GM04503 (cell line): ENCODE measurements around the gene ANKRD35.
"Not testable (repeated sequence)": the region's sequence is repeated elsewhere in the genome, so short reads cannot be mapped to it uniquely, and the experiment has no call there.

Experiments used
- DNase-seq: peaks from one replicate; pipeline ENCODE4 v3.0.0-alpha.2; 2012; ENCODE audit warnings: low read depth

ANKRD35 gene, protein sequence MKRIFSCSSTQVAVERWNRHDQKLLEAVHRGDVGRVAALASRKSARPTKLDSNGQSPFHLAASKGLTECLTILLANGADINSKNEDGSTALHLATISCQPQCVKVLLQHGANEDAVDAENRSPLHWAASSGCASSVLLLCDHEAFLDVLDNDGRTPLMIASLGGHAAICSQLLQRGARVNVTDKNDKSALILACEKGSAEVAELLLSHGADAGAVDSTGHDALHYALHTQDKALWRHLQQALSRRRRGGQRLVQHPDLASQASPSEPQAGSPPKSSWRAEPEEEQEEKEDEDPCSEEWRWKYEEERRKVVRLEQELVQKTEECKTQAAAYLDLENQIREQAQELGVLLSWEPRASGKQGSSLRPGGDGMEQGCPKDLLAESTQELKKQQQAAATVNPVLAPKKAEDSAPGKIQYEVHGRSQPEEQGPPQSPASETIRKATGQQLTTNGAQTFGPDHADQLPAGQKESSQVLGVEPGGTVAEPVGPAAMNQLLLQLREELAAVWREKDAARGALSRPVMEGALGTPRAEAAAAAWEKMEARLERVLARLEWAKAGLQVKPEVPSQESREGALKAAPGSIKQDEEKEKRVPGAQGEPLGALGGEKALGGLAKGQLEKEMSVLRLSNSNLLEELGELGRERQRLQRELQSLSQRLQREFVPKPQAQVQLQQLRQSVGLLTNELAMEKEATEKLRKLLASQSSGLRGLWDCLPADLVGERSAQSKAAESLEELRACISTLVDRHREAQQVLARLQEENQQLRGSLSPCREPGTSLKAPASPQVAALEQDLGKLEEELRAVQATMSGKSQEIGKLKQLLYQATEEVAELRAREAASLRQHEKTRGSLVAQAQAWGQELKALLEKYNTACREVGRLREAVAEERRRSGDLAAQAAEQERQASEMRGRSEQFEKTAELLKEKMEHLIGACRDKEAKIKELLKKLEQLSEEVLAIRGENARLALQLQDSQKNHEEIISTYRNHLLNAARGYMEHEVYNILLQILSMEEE

DNA sequence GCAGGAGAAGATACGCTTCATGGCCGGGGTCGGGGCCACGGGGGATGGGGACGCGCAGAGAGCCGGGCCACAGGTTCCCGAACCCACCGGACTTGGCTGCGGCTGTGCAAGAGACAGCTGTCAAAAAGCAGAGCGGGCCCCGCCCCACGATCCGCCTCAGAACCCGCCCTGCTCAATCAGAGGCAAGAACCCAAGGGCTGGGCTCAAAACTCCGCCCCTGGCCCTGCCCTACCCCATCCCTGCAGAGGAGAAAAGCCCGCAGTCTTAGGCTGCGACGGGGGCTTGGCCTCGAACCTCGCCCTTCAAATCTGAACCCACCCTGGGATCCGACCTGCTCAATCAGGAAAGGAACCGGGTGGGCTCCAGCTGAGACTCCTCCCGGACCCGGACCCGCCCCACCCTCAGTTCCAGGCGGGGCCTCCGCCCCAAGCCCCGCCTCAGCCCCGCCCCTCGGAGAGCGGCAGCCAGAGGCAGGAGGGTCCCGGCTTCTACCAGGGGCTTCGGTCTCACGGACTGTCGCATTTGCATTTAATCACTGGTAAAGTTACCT, at the start of gene ANKRD35:
Gene ANKRD35 (minus strand): TSS at position 129 of the 550 bp plus-strand sequence. CDS start 108 bp downstream, at position 21.
- DNase-seq, result no peak

DNA sequence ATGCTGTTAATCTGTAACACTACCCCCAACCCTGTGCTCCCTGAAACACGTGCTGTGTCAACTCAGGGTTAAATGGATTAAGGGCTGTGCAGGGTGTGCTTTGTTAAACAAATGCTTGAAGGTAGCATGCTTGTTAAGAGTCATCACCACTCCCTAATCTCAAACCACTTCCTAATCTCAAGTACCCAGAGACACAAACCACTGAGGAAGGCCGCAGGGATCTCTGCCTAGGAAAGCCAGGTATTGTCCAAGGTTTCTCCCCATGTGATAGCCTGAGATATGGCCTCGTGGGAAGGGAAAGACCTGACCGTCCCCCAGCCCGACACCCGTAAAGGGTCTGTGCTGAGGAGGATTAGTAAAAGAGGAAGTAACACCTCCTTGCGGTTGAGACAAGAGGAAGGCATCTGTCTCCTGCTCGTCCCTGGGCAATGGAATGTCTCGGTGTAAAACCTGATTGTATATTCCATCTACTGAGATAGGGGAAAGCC, 46.9 kb upstream of the ANKRD35 start:
- DNase-seq, result not testable (repeated sequence)

DNA sequence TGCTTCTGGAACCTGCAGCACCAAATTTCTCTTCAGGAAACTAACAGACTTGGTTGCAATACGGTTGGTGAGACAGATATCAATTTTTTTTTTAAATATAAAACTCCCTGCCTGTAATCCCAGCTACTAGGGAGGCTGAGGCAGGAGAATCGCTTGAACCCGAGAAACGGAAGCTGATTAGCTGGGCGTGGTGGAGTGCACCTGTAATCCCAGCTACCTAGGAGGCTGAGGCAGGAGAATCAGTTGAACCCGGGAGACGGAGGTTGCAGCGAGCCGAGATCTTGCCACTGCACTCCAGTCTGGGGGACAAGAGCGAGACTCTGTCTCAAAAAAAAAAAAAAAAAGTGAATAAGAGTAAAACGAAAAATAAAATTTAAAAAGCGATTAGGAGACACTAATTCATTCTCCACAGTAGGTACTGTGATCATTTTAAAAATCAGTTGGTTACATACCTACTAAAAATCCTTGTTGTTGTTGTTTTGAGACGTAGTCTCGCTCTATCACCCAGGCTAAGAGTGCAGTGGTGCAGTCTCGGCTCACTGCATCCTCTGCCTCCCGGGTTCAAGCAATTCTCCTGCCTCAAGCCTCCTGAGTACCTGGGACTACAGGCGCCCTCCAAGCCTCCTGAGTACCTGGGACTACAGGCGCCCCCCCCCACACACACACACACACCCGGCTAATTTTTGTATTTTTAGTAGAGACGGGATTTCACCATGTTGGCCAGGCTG, 42.4 kb upstream of the ANKRD35 start:
- no peak for DNase-seq

DNA sequence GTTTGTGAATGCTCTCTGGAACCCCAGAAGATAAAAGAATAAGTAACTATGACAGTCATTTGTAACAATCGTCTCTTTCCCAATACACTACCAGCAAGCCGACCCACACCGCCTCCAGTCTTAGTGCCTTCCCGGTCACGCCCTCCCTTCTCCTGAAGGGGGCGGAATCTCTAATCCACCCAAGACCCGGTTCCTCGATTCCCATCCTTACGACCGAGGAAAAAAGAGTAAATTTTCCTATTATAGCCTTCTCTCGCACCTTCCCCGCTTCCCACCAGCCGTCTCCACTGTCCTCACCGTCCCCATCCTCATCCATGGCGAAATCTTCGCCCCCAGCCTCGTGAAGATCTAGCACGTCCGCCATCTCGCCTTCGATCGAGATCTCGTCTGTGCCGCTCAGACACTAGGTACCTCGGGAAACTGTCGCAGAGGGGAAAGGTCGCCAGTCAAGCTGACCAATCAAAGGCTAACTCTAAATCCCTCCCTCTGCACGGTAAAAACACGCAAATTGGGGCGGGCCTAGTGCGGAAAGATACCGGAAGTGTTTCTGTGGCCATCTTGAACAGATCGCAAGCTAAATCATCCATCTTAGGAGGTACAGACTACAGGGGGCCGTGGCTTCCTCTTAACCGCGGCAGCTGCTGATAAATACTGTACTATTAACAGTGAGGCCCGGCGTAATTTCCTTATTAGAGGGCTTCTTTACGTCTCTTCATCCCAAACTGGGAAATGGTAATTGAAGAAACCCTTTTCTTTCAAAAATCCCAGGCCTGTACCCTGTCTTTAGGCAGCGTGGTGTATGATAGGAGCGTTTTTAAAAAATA, 41.6 kb upstream of the ANKRD35 start, which contains the start of gene RBM8A:
Gene RBM8A (minus strand): TSS at position 422 of the 824 bp plus-strand sequence. CDS start 58 bp downstream, at position 364.
- peak; percentile 95 for DNase-seq

DNA sequence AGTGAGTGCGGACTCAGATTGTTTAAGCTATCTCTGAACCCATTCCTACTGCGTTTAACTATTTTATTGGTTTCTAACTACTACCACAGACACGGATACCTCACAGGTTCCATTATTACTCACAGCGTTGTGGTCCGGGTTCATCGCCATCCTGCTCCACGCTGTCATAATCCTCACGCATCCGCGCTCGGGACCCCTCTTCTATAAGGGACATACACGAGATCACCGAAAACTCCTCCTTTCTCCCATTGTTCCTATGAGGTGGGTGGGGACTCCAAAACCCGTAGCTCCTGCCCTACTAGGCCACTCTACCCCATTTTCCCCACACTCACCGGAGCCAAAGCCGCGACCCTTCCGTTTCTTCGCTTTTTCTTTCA, 41.0 kb upstream of the ANKRD35 start:
- no peak for DNase-seq

DNA sequence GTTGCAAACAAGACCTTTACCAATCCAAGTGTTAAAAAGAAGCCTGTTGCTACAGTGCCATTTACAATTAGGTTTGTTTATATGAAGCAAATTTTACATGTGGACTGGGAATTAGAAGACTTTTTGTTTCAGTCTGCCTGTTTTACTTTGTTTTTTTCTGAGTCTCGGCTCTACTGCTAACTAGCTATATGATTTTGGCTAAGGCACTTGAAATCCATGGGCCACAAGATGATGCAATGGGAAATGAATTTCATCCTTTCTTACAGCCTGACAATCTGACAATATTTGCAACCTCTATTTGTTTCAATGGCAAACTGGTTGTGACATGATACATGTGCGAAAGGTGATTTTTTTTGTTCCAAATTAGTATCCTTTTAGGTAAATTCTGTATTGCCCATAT, 36.6 kb upstream of the ANKRD35 start:
- DNase-seq, result no peak

DNA sequence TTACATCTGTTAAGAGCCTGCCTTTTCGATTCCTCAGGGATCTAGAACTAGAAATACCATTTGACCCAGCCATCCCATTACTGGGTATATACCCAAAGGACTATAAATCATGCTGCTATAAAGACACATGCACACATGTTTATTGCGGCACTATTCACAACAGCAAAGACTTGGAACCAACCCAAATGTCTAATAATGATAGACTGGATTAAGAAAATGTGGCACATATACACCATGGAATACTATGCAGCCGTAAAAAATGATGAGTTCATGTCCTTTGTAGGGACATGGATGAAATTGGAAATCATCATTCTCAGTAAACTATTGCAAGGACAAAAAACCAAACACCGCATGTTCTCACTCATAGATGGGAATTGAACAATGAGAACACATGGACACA, 34.6 kb upstream of the ANKRD35 start:
- DNase-seq, result not testable (repeated sequence)

DNA sequence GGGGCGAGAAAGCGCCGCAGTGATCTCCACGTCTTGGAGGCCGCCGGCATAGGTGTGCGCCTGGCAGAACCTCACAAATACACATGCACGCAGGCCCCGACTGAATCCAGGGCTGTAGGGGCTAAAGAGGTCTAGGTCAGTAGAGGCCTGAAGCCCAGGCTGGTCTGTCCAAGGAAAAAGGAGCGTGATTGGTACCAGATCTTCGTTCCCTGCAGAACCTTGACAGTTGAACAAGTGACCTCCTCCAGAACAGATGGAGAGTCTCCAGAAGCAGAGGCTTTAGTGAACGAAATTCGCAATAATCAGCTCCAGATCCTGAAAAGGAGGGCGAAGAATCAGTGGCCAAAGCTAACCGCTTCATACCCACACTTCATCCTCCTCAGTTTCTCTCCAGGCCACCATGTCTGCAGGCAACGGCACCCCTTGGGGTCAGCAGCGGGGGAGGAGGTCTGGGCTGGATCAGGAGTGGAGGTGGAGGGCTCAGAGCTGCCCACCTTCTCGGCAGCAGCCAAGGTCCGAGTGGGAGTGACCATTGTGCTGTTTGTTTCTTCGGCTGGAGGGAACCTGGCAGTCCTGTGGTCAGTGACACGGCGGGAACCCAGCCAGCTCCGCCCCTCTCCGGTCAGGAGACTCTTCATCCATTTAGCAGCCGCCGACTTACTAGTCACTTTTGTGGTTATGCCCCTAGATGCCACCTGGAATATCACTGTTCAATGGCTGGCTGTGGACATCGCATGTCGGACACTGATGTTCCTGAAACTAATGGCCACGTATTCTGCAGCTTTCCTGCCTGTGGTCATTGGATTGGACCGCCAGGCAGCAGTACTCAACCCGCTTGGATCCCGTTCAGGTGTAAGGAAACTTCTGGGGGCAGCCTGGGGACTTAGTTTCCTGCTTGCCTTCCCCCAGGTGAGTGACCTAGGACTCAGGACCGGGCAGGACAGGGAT, 33.6 kb upstream of the ANKRD35 start:
- DNase-seq, result no peak

DNA sequence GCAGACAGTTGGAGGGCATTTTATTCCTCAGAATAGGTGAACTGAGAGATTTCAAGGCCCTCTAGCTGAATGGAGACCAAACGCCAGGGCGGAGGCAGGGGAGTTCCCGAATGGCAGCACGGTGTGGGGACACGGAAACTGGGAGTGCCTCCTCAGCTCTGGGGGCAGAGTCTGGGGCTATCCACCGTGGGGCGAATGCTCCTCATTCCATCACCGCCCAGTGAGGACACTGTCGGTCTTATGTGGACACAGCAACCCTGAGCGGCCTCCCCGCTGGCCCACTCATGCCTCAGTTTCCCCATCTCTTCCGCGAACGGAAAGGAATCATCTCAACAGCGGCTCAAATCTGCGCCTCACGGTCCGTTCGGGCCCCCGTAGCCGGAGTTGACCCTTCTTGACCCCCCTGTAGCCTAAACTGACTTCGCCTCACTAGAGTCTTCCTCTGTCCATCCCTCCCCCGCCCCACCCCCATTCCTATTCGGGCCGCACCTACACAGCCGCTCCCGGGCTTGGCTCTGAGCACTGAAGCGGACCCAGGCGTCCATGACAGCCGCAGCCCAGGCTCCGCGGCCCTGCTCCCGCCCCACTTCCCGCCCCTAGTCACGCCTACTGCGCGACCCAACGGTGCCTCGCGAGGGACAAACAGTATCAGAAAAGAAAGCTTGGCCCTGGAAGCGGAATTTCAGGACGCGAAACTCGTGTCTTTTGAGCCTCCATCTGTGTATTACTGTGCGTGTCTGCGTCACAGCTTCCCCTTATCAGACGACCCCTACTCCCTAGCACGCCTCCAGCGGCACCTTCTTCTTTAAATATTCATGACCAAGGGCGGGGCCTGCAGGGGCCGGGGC, 32.7 kb upstream of the ANKRD35 start, which contains the start of gene PEX11B:
Gene PEX11B (minus strand): TSS at position 574 of the 848 bp plus-strand sequence. CDS start 29 bp downstream, at position 545.
- DNase-seq, result peak; percentile 67

DNA sequence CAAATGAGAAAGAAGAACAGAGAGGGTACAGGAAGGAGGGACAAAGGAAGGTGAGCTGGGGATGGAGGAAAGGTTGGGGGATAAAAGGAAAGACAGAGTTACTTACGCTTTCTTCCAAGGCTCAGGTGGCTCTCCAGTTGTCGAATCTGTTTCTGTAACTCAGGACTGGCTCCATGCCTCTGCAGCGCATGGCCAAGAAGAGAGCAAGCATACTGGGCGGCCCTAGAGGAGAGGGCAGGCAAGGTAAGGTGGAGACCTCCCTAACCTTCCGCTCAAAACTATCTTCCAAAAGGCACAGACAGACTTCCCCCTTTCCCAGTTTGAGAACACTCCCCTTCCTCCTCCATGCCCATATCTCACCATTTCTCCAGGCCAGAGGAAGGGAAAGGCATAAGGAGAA, 31.9 kb upstream of the ANKRD35 start:
- no peak for DNase-seq

DNA sequence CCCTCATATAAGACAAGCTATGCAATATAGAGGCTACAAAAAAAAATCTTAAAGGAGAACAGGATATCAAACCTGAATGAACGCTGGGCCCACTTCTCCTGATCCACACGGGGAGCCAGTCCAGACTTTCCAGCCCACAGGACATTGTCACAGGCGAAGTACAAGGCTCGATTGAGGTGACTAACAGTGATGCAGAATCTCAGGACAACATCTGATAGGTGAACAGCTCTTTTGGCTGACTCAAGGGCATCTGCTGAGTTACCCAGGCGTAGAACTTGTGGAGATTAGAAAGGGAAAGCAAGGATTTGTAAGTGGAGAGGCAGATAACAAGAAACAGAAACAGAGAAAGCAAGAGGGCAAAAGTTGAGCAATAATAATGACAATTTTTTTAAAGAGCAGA, 31.1 kb upstream of the ANKRD35 start:
- DNase-seq, result no peak

DNA sequence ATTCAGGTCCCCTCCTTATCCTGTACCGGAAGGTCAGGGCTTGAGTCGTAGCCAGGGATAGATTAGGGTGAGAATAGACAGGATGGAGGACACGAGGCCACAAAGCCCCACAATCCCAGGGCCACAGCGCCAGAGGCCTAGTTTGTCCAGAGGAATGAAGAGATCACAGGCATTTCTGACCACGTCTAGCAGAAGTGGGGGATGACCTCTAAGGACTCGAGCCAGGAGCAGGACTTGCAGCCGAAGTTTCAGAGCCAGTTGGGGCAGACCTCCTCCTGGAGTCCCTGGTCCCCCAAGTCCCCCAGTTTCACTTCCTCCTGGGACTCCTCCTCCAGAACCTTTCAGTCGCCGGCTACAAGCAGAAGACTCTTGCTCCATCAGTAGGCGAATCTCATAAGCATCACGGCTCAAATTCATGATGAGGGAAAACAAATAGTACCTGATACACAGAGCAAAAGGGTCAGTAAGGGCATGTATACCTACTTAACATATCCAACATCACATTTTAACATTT, 26.5 kb upstream of the ANKRD35 start:
- no peak for DNase-seq

DNA sequence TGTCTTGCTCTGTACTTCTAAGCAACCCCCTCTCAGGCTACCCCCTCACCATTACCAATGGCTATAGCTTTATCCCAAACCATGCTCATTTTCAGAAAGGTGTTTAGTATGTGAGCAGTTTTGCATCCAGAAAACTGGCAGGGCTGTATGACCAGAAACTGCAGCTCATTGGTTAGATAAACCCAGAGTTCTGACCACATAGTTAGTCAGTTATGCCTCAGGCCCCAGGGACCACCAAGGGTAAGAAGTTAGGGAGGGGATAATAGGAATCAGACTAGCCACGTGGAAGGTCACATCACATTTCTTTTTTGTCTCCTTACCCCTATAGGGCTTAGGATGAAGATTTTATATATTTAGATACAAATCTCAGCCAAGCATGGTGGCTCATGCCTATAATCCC, 23.0 kb upstream of the ANKRD35 start:
- DNase-seq, result no peak

DNA sequence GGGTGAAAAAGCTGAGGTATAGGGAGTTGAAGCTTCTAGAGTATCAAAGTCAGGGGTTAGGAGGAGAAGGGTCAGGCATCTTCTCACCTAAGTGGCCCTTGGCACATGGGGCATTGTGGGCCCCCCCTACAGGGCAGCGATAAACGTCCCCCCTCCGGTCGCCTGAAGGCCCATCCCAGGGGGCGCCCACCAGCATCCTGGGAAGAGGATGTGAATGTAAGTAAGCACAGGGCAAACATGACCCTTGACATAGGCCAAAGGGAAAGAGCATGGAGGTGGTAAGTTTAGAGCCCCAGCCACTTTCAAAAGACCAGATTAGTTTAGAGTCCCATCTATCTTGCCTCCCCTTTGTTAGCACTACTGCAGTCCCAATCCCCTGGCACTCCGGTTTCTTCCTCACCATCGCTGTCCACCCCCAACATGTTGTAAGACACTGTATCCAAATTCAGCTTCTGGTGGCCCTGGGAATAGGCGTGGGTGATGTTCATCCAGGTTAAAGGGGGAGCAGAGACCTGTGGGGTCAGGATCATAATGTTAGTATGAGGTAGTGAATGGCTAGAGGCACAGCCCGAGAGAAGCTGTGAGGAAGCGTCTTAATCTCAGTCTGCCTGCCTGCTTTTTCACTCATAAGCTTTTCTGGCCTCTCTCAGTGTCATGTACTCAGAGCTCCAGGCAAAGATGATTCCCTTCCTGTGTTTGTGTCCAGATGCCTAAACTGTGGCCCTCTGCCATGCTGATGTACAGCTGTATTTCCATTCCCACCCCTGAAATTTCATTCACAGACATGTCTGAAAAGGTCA, 21.5 kb upstream of the ANKRD35 start:
- DNase-seq, result no peak

DNA sequence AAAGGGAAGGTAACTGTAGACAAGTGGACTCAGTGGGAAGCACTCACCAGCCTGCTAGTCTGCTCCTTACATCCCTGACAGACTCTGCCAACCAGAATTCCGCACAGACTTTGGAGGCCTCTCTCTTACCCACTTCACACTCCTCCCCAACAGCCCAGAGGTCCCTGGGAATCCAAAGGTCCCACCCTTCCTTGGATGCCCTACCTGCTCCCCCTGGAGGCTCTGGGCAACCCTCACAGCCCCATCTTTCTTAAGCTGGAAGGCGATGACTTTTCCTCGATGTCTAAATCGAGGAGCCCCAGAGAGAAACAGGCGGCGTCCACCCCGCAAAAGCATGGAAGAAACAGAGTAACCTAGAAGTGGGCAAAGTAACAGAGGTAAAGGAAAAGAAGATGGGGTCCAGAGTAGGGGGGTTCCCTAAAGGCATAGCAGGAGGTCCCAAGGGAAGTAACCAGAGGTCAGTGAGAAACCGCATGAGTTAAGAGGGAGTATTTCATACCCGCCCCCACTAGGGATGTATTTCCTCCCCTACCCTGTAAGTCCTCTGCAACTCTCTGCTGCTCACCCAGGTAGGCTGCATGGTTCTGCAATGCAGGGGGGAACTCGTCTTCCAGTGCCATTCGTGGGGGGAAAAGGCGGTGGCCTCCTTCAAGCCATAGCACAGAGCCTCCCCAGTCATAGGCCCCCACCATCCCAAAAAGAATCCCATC, 15.8 kb upstream of the ANKRD35 start:
- DNase-seq, result no peak

DNA sequence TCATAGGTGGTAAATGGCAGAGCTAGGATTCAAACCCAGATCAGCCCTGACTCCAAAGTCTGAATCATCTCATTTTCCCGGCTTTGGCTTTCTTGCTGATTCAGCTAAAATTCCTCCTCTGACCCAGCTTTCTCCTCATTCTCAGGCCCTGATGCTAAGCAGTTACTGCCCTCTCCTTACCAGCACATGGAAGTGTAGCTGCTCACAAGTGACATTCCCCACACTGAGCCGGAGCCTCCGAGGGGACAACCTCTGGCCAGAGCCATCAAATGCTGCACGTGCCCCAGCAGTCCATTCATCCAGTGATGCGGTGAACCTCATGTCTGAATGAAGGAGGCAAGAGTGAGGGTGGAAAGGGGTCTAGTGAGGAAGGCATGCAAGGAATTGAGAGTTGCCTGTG, 13.1 kb upstream of the ANKRD35 start:
- no peak for DNase-seq

DNA sequence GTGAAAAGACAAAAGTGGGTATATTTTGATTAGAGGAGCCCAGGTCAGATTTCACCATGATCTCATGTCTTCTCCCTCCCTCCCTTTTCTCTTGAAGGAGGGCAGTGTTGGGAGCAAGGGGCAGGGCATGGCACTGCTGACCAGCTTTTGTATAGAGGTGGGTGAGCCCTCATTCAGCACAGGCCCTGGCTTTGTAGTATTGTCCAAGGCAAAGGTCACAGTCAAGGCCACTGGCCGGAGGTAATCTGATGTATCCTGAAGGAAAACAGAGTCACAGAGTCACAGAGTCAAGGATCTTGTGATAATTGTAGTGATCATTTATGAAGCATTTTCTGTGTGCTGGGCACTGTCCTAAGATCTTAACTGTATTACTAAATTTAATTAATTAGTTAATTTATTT, 12.3 kb upstream of the ANKRD35 start:
- no peak for DNase-seq
